HUDEP-2 (cell line): ENCODE data around the gene ZBTB24.
"Not testable (repeated sequence)": the region's sequence is repeated elsewhere in the genome, so short reads cannot be mapped to it uniquely, and the experiment has no call there.

Experiments used
- DNase-seq, 76 experiments: peaks; one replicate each; lab custom pipeline; 2025; ENCODE audit not compliant: unreplicated experiment in 76 of 76; lab: John Stamatoyannopoulos, UW

ZBTB24 gene

DNA sequence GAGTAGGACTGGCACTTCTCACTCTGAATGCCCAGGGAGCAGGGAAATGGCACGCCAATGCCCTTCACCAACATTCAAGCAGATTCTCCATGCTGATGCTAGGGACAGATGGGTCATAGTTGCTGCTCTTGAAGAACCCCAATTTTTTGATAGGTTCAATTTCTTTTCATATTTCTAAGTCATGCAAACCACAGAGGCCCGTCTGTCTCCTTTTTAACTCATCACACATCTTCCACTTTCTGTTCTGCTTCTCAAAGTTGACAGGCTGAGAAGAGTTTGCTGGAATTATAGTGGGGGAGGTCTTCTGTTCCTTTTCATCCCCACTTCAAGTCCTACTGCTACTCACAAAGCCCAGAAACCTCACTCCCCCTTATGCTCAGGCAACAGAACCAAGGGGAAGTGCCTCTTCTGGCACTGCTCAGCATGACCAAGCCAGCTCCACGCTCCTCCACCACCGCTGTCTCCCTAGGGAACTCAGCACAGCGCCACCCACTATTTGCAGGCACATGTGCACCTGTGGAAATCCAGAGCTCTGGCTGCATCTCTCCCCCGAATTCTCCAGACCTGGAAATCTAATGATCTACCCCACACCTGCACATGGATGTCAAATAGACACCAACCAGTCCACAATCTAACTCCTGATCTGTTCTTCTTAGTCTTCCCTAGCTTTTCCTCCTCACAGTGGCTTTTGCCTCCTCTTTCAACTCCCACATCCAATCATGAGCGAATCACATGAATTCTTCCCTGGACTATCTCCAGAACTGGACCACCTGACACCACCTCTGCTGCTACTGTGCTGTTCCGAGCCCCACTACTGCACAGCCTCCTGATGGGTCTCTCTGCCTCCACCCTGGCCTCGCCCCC lies 10.7 kb downstream of the ZBTB24 start:
- no peak for DNase-seq

DNA sequence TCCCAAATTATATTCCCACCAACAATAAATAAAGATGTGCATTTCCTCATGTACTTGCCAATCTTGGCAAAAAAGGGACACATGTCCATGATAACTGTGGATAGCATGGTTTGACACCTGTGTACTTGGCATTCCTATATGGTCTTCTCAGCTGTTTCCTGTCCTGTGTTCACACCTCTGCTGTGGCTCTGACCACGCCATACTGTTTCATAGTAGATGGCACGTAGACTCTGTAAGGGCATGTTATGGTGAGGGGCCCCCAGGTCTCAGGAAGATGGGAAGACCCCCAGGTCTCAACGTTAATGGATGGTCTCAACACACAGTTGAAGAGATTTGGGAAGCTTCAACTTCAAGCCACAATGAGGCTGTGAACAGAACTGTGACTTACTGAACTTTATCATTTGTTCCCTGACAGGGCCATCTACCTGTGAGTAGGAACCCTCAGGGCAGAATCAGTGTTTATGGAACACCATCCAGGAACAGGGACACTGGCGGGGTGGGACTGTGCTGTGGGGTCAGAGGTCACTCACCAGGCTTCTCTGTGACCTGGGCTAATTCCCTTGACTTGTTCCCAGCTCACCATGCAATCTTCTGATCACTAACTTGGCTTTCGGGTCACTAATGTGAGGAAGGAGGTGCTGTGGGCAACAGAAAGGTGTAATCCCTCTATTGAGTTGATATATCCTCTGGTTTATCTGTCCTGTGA lies 11.8 kb downstream of the ZBTB24 start:
- DNase-seq, result no peak

DNA sequence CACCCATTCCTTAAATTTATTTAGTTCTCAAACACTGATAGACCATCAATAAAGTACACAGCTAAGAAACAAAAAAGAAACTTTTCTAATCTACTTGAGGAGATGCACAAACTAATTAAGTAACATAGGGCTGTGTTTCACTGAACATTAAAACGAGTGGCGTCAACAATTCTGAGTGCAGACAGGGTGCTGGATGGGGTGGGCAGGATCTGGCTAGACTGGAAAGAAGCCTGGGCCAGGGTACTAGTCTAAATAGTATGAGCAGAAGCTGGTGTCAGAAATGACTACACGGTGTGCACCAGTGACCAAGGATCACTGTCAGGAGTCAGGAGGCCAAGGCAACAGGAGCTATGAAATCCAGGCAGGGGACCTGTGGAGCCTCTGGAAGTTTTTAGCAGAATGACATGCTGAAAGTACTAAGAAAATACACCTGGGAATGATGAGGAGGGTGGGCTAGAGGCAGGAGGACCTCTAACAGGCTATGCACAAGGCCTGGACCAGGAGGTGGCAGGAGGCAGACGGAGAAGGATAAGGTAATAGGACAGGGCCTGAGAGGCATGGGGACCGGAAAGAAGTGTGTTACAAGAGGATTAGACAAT lies 13.3 kb downstream of the ZBTB24 start:
- DNase-seq, result no peak

DNA sequence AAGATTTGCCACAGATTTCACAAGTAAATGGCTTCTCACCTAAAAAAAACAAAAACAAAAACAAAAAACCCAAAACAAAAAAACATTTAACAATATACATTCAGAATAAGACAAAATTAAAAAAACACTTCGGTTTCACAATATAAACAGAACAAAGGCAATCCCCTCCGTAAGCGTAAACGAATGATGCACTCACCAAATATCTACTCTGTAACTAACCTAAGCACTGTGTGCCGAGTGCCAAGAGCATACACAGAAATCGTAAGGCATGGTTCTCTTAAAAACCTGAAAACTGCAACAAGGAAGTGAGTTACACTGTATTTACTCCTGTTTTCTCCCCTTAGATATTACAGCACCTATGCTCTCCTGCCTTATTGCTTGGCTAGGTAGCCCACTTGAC lies 15.3 kb downstream of the ZBTB24 start:
- DNase-seq, result no peak

DNA sequence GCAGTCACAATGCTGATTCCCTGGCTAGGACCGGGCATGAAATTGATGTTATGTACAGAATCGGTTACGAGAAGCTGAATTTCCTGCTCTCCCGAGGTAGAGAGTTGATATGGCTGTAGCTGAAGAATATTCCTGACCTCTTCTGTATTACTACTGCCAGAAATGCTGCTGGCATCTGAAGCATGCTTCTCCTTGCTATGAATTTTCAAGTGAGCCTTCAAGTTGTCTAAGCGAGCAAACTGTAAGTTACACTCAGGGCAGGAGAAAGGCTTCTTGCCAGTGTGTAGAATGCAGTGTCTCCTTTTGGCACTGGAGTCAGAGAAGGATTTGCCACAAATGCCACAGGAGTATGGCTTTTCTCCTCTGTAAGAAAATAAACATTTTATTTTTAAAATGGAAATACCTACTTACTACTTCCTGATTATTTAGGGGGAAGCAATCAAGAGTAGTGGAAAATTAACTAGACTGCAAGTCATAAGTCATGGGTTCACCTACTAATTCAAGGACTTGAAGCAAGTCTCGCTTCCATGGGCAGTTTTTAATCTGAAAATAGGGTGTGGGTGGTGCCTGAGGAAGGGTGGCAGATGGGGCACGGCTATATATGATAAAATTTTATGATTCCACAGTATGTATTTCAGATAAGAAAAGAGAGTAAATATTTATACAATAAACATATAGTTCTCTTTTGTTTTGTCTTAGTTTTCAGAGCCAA lies 16.7 kb downstream of the ZBTB24 start:
- peak in 20 of 76 experiments; percentile 13 to 61 (median 38) for DNase-seq

DNA sequence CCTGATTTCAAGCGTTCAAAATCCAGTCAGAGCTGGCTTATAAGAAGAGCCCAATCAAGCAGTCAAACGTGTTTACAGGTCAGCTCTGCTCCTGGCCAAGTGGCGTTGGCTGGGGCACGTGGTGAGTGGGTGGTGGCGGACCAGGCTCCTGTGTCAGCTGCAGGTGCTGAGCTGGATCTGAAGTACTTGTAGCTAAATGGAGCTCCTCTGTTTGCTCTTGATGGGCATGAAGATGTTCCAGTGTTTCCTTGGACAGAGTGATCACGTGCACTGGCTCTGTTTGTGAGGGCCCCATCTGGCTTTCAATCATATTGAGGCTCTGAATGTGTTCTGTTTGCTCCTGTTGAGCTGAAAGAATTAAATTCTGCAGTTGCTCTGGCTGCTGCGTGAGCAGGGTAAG lies 17.2 kb downstream of the ZBTB24 start:
- no peak for DNase-seq

DNA sequence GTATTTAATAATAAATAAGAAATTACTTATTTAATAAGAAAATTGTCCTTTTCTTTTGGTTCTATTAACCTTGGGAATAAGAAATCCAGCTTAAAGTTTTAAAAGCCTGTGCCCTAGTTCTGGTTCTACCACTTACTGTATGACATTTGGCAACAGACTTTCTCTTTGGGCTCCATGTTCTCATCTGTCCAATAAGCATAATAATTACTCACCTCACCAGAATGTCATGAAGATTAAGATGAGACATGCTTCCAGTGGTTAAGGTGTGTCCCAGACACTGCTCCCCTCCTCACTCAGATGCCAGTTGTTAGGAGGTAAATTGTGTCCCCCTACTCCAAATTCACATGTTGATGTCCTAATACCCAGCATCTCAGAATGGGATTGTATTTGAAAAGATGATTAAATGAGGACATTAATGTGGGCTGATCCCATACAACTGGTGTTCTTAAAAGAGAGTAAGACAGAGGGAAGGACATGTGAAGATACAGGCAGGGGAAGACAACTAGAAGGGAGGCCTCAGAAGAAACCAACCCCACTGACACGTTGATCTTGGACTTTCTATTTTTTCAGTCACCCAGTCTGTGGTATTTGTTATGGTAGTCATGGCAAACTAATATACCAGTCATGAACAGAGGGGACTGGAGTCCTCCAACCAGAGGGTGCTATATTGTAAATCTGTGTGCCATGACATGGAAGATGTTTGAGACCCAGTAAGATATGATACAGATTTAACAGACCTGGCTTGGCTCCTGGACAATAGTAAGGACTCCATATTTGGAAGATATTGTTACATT lies 21.1 kb downstream of the ZBTB24 start:
- DNase-seq, result no peak

DNA sequence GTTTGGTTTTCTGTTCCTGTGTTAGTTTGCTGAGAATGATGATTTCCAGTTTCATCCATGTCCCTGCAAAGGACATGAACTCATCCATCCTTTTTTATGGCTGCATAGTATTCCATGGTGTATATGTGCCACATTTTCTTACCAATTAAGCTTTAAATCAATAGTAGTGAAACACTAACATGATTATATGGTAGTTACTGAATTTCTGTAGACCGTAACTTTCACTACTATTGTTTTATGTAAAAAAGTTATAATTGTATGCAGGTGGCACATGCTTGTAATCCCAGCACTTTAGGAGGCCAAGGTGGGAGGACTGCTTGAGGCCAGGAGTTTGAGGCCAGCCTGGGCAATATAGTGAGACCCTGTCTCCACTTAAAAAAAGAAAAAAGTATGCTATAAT lies 21.8 kb downstream of the ZBTB24 start:
- DNase-seq, result not testable (repeated sequence)

DNA sequence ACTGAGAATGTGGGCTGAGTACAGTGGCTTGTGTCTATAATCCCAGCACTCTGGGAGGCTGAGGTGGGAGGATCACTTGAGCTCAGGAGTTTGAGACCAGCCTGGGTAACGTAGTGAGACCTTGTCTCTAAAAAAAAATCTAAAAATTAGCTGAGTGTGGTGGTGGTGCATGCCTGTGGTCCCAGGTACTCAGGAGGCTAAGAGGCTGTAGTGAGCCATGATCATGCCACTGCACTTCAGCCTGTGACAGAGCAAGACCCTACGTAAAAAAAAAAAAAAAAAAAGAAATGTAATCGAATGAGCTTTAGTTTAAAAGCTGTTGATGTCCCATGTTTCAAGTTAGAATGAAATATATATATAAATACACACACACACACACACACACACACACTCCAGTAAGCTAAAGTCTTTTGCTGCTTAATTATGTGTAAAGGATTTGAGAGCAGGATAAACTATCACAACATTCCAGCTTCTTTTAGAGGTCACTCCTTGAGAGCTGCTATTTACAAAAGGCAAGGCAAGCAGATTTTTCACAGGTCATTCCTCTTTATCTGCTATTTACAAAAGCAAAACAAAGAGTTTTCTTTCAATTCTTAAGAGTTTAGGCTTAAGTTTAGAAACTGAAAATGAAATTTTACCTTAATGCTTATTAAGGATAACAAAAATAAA lies 22.7 kb downstream of the ZBTB24 start:
- no peak for DNase-seq

DNA sequence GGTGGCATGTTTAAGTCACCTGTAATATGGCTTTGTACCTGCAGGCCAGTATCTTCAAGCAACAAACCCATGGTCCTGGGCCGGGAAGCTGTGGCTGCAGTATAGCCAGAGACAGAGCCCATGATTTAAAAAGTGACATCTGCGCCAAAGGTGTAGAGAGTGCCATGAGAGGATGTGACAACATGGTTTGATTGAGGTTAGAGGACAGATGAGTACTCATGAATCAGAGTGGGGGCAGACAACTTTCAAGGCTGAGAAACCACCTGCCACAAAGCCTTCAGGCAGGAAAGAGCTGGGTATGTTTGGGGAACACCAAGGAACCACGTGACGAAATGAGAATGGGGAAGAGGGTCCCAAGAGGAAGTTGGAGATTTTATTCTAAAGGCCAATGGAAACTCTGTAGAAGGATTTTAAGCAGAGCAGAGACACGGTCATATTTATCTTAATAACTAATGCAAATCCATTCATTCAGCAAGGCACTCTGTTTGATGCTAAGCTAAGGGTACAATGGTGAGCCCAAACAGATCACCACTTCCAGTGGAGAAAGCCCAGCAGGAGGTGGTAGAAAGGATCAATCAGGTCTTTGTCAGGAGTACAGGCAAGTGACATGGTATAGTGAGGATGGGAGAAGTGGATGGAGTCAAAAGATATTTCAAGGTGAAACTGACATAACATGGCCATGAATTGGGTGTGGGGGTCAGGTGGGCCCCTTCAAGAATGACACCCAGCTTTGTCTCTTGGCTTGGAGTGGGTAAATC lies 24.1 kb downstream of the ZBTB24 start:
- DNase-seq, result no peak

DNA sequence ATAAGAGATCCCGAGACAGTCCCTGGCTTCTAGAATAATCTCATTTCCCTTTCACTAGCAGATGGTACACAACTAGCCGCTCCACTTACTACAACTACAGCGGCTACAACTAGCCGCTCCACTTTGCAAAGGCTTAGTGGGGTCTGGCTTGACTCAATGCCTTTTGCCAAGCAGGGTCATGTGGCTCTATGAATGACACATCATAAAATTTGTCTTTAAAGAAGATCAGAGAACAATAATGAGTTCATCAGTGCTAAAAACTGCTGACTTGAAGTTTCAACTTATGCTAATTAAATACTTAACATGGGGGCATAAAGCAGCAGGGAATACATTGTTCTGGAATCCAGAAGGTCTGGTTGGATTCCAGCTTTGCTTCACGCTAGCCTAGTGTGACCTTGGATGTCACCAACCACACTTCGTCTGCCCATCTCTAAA lies 25.4 kb downstream of the ZBTB24 start:
- no peak for DNase-seq

DNA sequence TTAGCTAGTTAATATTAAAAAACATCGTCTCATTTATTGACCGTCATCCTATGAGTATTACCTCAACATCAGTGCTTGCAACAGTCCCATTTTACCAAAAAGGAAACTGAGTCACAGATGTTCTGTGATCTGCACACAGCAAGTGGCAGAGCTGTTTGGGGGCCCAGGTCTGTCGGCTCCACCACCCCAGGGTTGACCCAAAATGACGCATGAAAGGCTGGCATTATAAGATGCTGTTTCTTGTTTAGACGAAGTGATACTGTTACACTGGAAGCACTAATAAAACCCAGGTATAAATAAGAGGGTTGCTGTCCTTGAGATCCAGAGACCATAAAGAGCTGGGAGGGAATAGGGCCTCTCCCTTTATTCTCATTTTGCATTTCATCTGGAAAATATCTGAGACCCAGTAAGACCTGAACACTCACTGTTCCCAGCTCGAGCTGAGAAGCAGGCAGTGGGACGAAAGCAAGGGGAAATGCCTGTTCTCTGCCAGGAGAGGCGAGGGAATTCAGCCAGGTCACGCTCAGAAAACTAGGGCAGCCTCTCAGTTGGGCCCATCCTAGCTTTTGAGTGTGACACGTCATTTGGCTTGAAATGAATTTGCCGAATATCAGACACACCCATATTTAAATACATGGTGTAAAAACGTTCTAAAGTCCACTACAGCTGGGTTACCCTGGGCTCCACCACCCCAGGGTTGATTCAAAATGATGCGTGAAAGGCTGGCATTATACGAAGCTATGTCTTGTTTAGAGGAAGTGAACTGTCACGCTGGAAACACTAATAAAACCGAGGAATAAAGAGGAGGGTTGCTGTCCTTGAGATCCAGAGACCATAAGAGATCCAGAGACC lies 26.1 kb downstream of the ZBTB24 start:
- peak in 5 of 76 experiments; percentile 12 to 41 (median 22) for DNase-seq

DNA sequence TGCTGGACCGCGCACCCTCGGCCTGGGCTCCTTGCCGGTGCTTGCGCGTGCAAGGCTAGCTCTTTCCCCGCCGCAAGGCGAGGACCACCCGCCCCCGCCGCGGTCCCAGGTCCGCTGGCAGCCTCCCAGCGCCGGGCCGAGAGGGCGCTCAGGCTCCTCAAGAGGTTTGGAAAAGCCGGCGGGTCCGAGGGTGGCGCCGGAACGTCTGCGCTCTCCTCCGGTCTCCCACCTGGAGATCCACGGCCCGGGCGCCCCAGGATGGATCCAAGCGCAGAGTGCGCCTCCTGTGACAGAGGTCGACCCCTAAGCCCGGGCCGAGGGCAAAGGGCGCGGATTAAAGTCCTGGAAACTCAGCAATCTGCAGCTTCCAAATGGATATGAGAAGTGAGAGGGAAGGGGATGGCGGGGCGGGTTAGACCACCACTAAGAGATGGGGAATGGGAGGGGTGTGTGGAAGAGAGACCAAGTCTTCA lies 26.9 kb downstream of the ZBTB24 start:
- no peak for DNase-seq

DNA sequence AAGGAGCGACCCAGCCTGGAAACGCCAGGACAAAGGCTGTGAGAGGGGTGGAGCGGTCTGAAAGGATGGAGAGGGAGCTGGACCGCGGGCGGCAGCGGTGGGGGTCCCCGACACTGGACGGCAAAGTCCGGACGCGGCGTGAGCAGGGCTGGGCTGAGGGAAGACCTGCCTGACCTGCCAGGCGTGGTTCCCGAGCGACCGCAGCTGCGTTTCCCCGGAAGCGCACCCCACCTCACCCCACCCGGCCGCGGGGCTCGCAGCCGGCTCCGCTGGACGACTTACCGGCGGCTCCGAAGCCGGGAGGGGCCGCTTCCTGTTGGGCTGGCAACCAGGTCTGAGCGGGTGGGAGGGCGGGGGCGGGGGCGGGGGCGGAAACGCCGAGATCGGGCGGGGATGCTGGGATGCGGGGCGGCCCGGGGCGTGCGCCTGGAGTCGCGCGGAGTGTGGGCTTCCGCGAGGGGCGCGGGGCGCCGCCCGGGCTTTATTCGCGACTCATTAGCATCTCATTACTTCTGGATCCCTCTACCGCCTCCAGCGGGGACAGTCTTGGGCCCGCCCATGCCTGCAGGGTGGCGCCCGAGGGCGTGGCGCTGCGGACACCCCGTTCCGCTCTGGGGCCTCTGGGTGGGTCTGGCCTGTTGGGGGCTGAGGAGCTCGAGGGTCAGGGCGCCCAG lies 27.4 kb downstream of the ZBTB24 start, which contains the start of gene MICAL1:
Gene MICAL1, minus strand, starts transcription at position 336 of the 674 bp plus-strand sequence. CDS start 1,576 bp downstream, outside the sequence.
- DNase-seq, result peak in 69 of 76 experiments; percentile 16 to 81 (median 62)

DNA sequence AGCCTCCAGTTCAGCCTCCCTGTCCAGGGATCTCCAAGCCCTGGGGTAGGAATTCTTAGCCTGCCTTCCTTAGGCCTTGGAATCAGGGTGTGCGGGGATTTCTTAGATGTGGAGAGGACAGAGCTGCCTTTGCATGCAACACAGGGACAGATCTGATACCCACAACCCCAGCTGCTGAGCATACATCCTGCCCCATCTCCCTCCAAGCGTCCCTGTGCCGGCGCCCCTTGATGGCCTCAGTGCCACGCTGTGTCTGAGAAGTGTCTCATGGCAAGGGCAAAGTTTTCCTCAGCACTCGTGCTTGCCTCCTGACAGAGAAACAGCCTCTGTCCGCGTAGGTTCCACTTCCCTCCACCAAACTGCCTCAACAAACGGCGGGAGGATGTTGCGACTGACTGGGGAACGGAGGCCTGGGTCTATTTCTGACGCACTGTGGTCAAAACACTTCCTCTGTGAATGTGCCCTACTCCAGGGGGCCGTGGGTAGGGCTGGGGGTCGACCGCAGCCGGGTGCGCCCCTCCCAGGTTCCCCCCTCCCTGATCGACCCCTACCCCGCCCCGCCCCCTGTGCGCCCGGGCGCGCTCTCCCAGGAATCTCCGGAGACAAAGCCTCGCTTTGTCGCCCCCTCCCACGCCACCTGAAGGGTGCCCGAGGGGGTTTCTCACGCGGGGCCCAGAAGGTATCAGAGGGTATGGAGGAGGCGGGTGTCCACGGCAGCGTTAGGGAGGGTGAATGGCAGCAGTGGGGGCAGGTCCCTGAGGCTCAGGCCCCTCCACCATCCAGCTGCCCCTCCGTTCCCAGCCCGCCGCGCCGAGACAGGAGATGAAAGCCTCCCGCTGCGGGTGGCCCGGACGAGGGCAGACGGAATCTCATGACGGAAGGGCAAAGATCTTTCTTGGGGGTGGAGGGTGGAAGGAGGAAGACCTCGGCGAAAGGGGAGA lies 28.3 kb downstream of the ZBTB24 start:
- no peak for DNase-seq
